IMR-90 (cell line): ENCODE measurements around the gene NPAS1. TPM values are rescaled to one million over a fixed set of nuclear protein-coding genes. Genes with fewer than 3 reads are reported as not detected.
A peak's percentile ranks its signal among the peaks of the same experiment; 100 is the strongest.

ENCODE experiments used
- ATAC-seq: fragments of 200-7000 bp; cut with Tn5 transposase; 2 replicates; pipeline ENCODE4 v1.9.1; 2020; ENCODE audit warnings: low read depth, mild to moderate bottlenecking, moderate library complexity
- BruUV-seq: library from RNA; stranded (reverse); fragments of 400-500 nt; replicated peaks from 2 replicates; lab custom pipeline; 2021; lab: Mats Ljungman, UMichigan
- CTCF ChIA-PET: fragments of 300-600 bp; formaldehyde crosslinking; extraction: SDS; loops from one replicate; lab custom pipeline; 2021; ENCODE audit warnings: antibody characterized with exemption; lab: Yijun Ruan, JAX
- POLR2A ChIA-PET: fragments of 300-600 bp; sonication (Branson Sonifier 250); formaldehyde crosslinking; loops from one replicate; lab custom pipeline; 2022; ENCODE audit warnings: antibody characterized with exemption; ENCODE audit not compliant: unreplicated experiment; lab: Charles Lee
- DNase-seq: peaks from one replicate; pipeline ENCODE4 v3.0.0; 2013
- H2AFZ ChIP-seq: replicated peaks from 2 replicates; pipeline ENCODE3; 2013; ENCODE audit warnings: low read length, mild to moderate bottlenecking; ENCODE audit not compliant: poor library complexity
- H2AK5ac ChIP-seq: 2 replicates; pipeline ENCODE4 v1.6.1; 2013; ENCODE audit warnings: low read depth, low read length, inconsistent platforms
- H2AK9ac ChIP-seq: replicated peaks from 2 replicates; pipeline ENCODE3; 2013; ENCODE audit warnings: mild to moderate bottlenecking, low read depth, low read length, moderate library complexity; ENCODE audit not compliant: poor library complexity
- H2BK120ac ChIP-seq: 2 replicates; pipeline ENCODE4 v1.6.1; 2013; ENCODE audit warnings: low read depth, low read length, inconsistent platforms
- H2BK15ac ChIP-seq: 3 replicates; pipeline ENCODE4 v1.6.1; 2013; ENCODE audit warnings: low read depth, low read length, inconsistent platforms
- H2BK20ac ChIP-seq: 2 replicates; pipeline ENCODE4 v1.6.1; 2013; ENCODE audit warnings: low read depth, mild to moderate bottlenecking, inconsistent platforms, low read length, moderate library complexity
- H2BK5ac ChIP-seq: 2 replicates; pipeline ENCODE4 v1.6.1; 2013; ENCODE audit warnings: mild to moderate bottlenecking, low read depth, low read length, inconsistent platforms; ENCODE audit not compliant: poor library complexity, severe bottlenecking
- H3K14ac ChIP-seq: replicated peaks from 2 replicates; pipeline ENCODE4 v1.6.1; 2013; ENCODE audit warnings: low read depth, low read length, inconsistent platforms
- H3K18ac ChIP-seq: 2 replicates; pipeline ENCODE4 v1.6.1; 2013; ENCODE audit warnings: low read depth, low read length, control low read depth
- H3K23ac ChIP-seq: 2 replicates; pipeline ENCODE4 v1.6.1; 2013; ENCODE audit warnings: low read depth, low read length, inconsistent platforms
- H3K27ac ChIP-seq: 2 replicates; pipeline ENCODE4 v1.5.1; 2013; ENCODE audit warnings: mild to moderate bottlenecking, control low read depth, low read length; ENCODE audit not compliant: insufficient read depth
- H3K27me3 ChIP-seq: 2 replicates; pipeline ENCODE4 v1.6.1; 2013; ENCODE audit warnings: low read length; ENCODE audit not compliant: control insufficient read depth, insufficient read depth
- H3K36me3 ChIP-seq: 2 replicates; pipeline ENCODE4 v1.6.1; 2013; ENCODE audit warnings: low read length, mixed read lengths; ENCODE audit not compliant: control insufficient read depth, insufficient read depth
- H3K4ac ChIP-seq: 2 replicates; pipeline ENCODE4 v1.6.1; 2013; ENCODE audit warnings: low read depth, low read length, inconsistent platforms
- H3K4me1 ChIP-seq: 2 replicates; pipeline ENCODE4 v1.6.1; 2013; ENCODE audit warnings: low read length, mixed read lengths; ENCODE audit not compliant: control insufficient read depth, insufficient read depth
- H3K4me2 ChIP-seq: 2 replicates; pipeline ENCODE4 v1.6.1; 2013; ENCODE audit warnings: low read depth, mild to moderate bottlenecking, control low read depth, low read length, moderate library complexity
- H3K4me3 ChIP-seq: 2 replicates; pipeline ENCODE4 v1.5.1; 2013; ENCODE audit warnings: low read depth, mild to moderate bottlenecking, control low read depth, low read length, moderate library complexity; ENCODE audit not compliant: insufficient read depth
- H3K56ac ChIP-seq: 2 replicates; pipeline ENCODE4 v1.6.1; 2013; ENCODE audit warnings: low read length, inconsistent platforms; ENCODE audit not compliant: insufficient read depth; ENCODE audit errors: extremely low read depth
- H3K79me1 ChIP-seq, 2 experiments: 2 replicates each; pipeline ENCODE4 v1.6.1; 2013; ENCODE audit warnings: low read length in 2 of 2, inconsistent platforms in 1 of 2, low read depth in 1 of 2
- H3K9ac ChIP-seq: 2 replicates; pipeline ENCODE4 v1.6.1; 2013; ENCODE audit warnings: low read depth, low read length, control low read depth
- H3K9me1 ChIP-seq: 2 replicates; pipeline ENCODE4 v1.6.1; 2013; ENCODE audit warnings: low read length, inconsistent platforms; ENCODE audit not compliant: insufficient read depth
- H3K9me3 ChIP-seq: 2 replicates; pipeline ENCODE4 v1.6.1; 2013; ENCODE audit warnings: low read length; ENCODE audit not compliant: control insufficient read depth, insufficient read depth
- H4K20me1 ChIP-seq: 2 replicates; pipeline ENCODE4 v1.6.1; 2013; ENCODE audit warnings: low read length, inconsistent platforms; ENCODE audit not compliant: insufficient read depth
- H4K5ac ChIP-seq: 2 replicates; pipeline ENCODE4 v1.6.1; 2013; ENCODE audit warnings: mild to moderate bottlenecking, low read depth, low read length, control low read depth
- H4K8ac ChIP-seq, 2 experiments: 2 replicates each; pipeline ENCODE4 v1.6.1; 2013; ENCODE audit warnings: low read depth in 2 of 2, low read length in 2 of 2, control low read depth in 1 of 2, inconsistent platforms in 1 of 2
- H4K91ac ChIP-seq: 2 replicates; pipeline ENCODE4 v1.6.1; 2013; ENCODE audit warnings: low read depth, low read length, inconsistent platforms; ENCODE audit not compliant: insufficient read depth
- BHLHE40 ChIP-seq: fragments of 150-350 bp; IDR thresholded peaks from 2 replicates; pipeline ENCODE4 v1.6.1; 2016; ENCODE audit warnings: mild to moderate bottlenecking, low read depth, low read length
- CHD1 ChIP-seq: IDR thresholded peaks from 2 replicates; pipeline ENCODE4 v1.6.1; 2012; ENCODE audit warnings: low read depth, low read length, improper control_type of control experiment
- CTCF ChIP-seq: conservative IDR thresholded peaks from 2 replicates; pipeline ENCODE4 v1.5.1; 2012; ENCODE audit warnings: mild to moderate bottlenecking, low read depth, low read length, improper control_type of control experiment
- MAFK ChIP-seq: IDR thresholded peaks from 2 replicates; pipeline ENCODE4 v1.6.1; 2012; ENCODE audit warnings: low read depth, low read length, improper control_type of control experiment
- MXI1 ChIP-seq: IDR thresholded peaks from 2 replicates; pipeline ENCODE4 v1.6.1; 2012; ENCODE audit warnings: low read depth, mild to moderate bottlenecking, low read length, moderate library complexity, borderline replicate concordance
- RAD21 ChIP-seq: IDR thresholded peaks from 2 replicates; pipeline ENCODE4 v1.6.1; 2012; ENCODE audit warnings: low read length, improper control_type of control experiment
- RCOR1 ChIP-seq: IDR thresholded peaks from 2 replicates; pipeline ENCODE4 v1.6.1; 2012; ENCODE audit warnings: mild to moderate bottlenecking, low read length, improper control_type of control experiment; ENCODE audit not compliant: insufficient replicate concordance
- WGBS, 2 experiments: methylation state at CpG; one replicate each; pipeline versions ENCODE4 v1.1.5 to v1.1.7; 2013; ENCODE audit warnings: missing lambda C conversion rate in 2 of 2; ENCODE audit not compliant: insufficient read length in 1 of 2; ENCODE audit errors: extremely low coverage in 2 of 2; 5-methylcytosine and 5-hydroxymethylcytosine counted together
- dilution Hi-C: fragments of 300-500 bp; cut with HindIII; formaldehyde crosslinking; loops from one replicate; pipeline ENCODE4 v1.14.3; 2018; ENCODE audit warnings: low sequenced_read_pairs; ENCODE audit not compliant: unreplicated experiment
- in situ Hi-C: fragments of 300-500 bp; cut with MboI; formaldehyde crosslinking; loops from 3 replicates; pipeline ENCODE4 v1.14.3; 2019; ENCODE audit warnings: low sequenced_read_pairs, inconsistent platforms, mixed read lengths
- intact Hi-C: fragments of 100-400 bp; cut with micrococcal nuclease; formaldehyde crosslinking; loops from 2 replicates; pipeline ENCODE4 v1.10.0; 2022
- polyA plus RNA-seq, 3 experiments: library from polyadenylated mRNA; depleted of rRNA; stranded (reverse); fragments of >200 nt; gene quantifications; 2 replicates each; pipeline ENCODE4 v1.2.3, GENCODE V29; 2012; ENCODE audit warnings: low replicate concordance in 1 of 3
- total RNA-seq: library from RNA; depleted of rRNA; stranded (reverse); fragments of >200 nt; gene quantifications from 2 replicates; pipeline ENCODE4 v1.2.3, GENCODE V29; 2012
- TF ChIP-seq, protein P1 (sequence below): fragments of 150-350 bp; IDR thresholded peaks from 2 replicates; pipeline ENCODE4 v1.6.1; 2017; ENCODE audit warnings: mild to moderate bottlenecking, antibody characterized with exemption, low read length, low read depth

Gene NPAS1
- total and polyA plus RNA-seq, 2 of the 4 experiments (the other 2 are of a cell fraction): 0.36 to 5.7 TPM

- Histone ChIP-seq H2BK5ac (no peak overlapping the region), H2BK120ac (no peak overlapping the region), H4K8ac (no peak overlapping the region), H2BK15ac (no peak overlapping the region), H3K4ac (no peak overlapping the region), H3K18ac (no peak overlapping the region), H3K14ac (no peak overlapping the region), H3K9me3 (no peaks in the 10 kb centered on the region), H3K79me1 (peaks cover 10 to 67% of the 10 kb centered on the region in 2 experiments; a peak in 3 of 4 replicates), H4K91ac (no peak overlapping the region), H2AK5ac (no peak overlapping the region), H3K27ac (no peak overlapping the region), H3K9ac (no peak overlapping the region), H3K4me3 (no peak overlapping the region), H2BK20ac (no peak overlapping the region), H4K20me1 (peaks cover 5% of the 10 kb centered on the region), H4K5ac (no peak overlapping the region), H2AFZ (peak overlapping the region; percentile 21), H3K9me1 (no peaks in the 10 kb centered on the region), H3K4me2 (no peak overlapping the region), H3K56ac (no peak overlapping the region), H3K4me1 (no peaks in the 10 kb centered on the region), H2AK9ac (no peak overlapping the region), H3K36me3 (peaks cover 56% of the 10 kb centered on the region), H3K23ac (no peak overlapping the region), H3K27me3 (no peaks in the 10 kb centered on the region)
- intact Hi-C loops (no loop called here), in situ Hi-C loops (loop anchor here (5.0 kb wide), 1 partner anchor 141 kb away; the partner anchor contains the start of gene AP2S1), dilution Hi-C loops (no loop called here)
- ATAC-seq (no peak), DNase-seq (no peak)
- no peak for TF ChIP-seq RCOR1
- TF ChIP-seq CHD1: no peak
- no peak for TF ChIP-seq MAFK
- TF ChIP-seq, protein P1, sequence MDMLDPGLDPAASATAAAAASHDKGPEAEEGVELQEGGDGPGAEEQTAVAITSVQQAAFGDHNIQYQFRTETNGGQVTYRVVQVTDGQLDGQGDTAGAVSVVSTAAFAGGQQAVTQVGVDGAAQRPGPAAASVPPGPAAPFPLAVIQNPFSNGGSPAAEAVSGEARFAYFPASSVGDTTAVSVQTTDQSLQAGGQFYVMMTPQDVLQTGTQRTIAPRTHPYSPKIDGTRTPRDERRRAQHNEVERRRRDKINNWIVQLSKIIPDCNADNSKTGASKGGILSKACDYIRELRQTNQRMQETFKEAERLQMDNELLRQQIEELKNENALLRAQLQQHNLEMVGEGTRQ: no peak
- no peak for TF ChIP-seq MXI1
- no peak for TF ChIP-seq BHLHE40
- TF ChIP-seq RAD21: no peak
- no peak for TF ChIP-seq CTCF
- POLR2A ChIA-PET: no interaction called here
- BruUV-seq: no TSS peak
- CTCF ChIA-PET: no interaction called here
- 92% methylated on average over 15 of the region's 25 CpGs; no CpG with 5 or more reads in 1 of the 2 experiments for WGBS, 2 experiments
Measured at GRCh38 chr19:46992699-46993535, 26.7 kb upstream of the NPAS1 start.
